ENCODE data around the gene ARID1B.

ARID1B gene

GRCh38 chr6:157174731-157175130 is 397.6 kb downstream of the ARID1B start:
- Histone ChIP-seq H3K4me2 (ENCODE audit: insufficient read depth, low read length) (no peak overlapping the region), H3K4me1 (ENCODE audit: insufficient read depth, low read length) (no peaks in the 10 kb centered on the region), H3K9ac (ENCODE audit: low read depth, low read length) (no peak overlapping the region), H3K36me3 (ENCODE audit: insufficient read depth, low read length) (peaks cover 18% of the 10 kb centered on the region), H4K20me1 (ENCODE audit: insufficient read depth, low read length) (no peaks in the 10 kb centered on the region; the same call in 1 of the 2 replicates), H3K27ac (ENCODE audit: low read length) (no peak overlapping the region), H2AFZ (ENCODE audit: low read depth, low read length) (no peak overlapping the region), H3K79me2 (ENCODE audit: insufficient read depth, low read length) (no peaks in the 10 kb centered on the region), H3K27me3 (ENCODE audit: insufficient read depth, low read length, poor library complexity) (no peaks in the 10 kb centered on the region), H3K4me3 (ENCODE audit: low read depth in 1 of 2, low read length in 2 of 2) (no peak overlapping the region), H3K9me3 (ENCODE audit: insufficient read depth, low read length, severe bottlenecking) (no peaks in the 10 kb centered on the region)
- no peak for TF ChIP-seq EZH2 (IDR thresholded peaks at IDR 0.05; ENCODE audit: borderline replicate concordance, low read depth, low read length, severe bottlenecking)
- no peak for TF ChIP-seq CTCF (IDR thresholded peaks at IDR 0.05; ENCODE audit: borderline replicate concordance, extremely low read depth, low read length, poor library complexity, severe bottlenecking)
- DNase-seq = no peak
- no peak for ATAC-seq (ENCODE audit: insufficient read depth, low read depth)

GRCh38 chr6:157177731-157178336 is 400.7 kb downstream of the ARID1B start:
- Histone ChIP-seq H4K20me1 (ENCODE audit: insufficient read depth, low read length) (0 out of 2 replicates have a peak, but pooled peaks cover 5% of the 10 kb centered on the region), H3K4me1 (ENCODE audit: insufficient read depth, low read length) (no peaks in the 10 kb centered on the region), H3K27me3 (ENCODE audit: insufficient read depth, low read length, poor library complexity) (no peaks in the 10 kb centered on the region), H3K36me3 (ENCODE audit: insufficient read depth, low read length) (peaks cover 39% of the 10 kb centered on the region), H3K9me3 (ENCODE audit: insufficient read depth, low read length, severe bottlenecking) (no peaks in the 10 kb centered on the region), H3K4me3 (ENCODE audit: low read depth in 1 of 2, low read length in 2 of 2) (no peak overlapping the region), H3K27ac (ENCODE audit: low read length) (no peak overlapping the region), H3K9ac (ENCODE audit: low read depth, low read length) (no peak overlapping the region), H3K4me2 (ENCODE audit: insufficient read depth, low read length) (no peak overlapping the region), H3K79me2 (ENCODE audit: insufficient read depth, low read length) (no peaks in the 10 kb centered on the region), H2AFZ (ENCODE audit: low read depth, low read length) (no peak overlapping the region)
- TF ChIP-seq CTCF (IDR thresholded peaks at IDR 0.05; ENCODE audit: borderline replicate concordance, extremely low read depth, low read length, poor library complexity, severe bottlenecking) = no peak
- TF ChIP-seq EZH2 (IDR thresholded peaks at IDR 0.05; ENCODE audit: borderline replicate concordance, low read depth, low read length, severe bottlenecking) = no peak
- ATAC-seq (ENCODE audit: insufficient read depth, low read depth) (no peak), DNase-seq (no peak)

- no peak for TF ChIP-seq EZH2 (IDR thresholded peaks at IDR 0.05; ENCODE audit: borderline replicate concordance, low read depth, low read length, severe bottlenecking)
- TF ChIP-seq CTCF (IDR thresholded peaks at IDR 0.05; ENCODE audit: borderline replicate concordance, extremely low read depth, low read length, poor library complexity, severe bottlenecking) = no peak
- 0 out of 2 replicates have a peak, but pooled peaks cover 5% of the 10 kb centered on the region for H4K20me1 ChIP-seq (ENCODE audit: insufficient read depth, low read length)
- H3K9me3 ChIP-seq (ENCODE audit: insufficient read depth, low read length, severe bottlenecking) = no peaks in the 10 kb centered on the region
- H3K4me1 ChIP-seq (ENCODE audit: insufficient read depth, low read length) = no peaks in the 10 kb centered on the region
- H3K36me3 ChIP-seq (ENCODE audit: insufficient read depth, low read length) = peaks cover 58% of the 10 kb centered on the region
- no peak overlapping the region for H3K9ac ChIP-seq (ENCODE audit: low read depth, low read length)
- no peaks in the 10 kb centered on the region for H3K79me2 ChIP-seq (ENCODE audit: insufficient read depth, low read length)
- no peak overlapping the region for H3K27ac ChIP-seq (ENCODE audit: low read length)
- DNase-seq = no peak
- ATAC-seq (ENCODE audit: insufficient read depth, low read depth) = no peak
- H3K4me2 ChIP-seq (ENCODE audit: insufficient read depth, low read length) = no peak overlapping the region
- no peaks in the 10 kb centered on the region for H3K27me3 ChIP-seq (ENCODE audit: insufficient read depth, low read length, poor library complexity)
- H3K4me3 ChIP-seq (ENCODE audit: low read depth in 1 of 2, low read length in 2 of 2) = no peak overlapping the region
- H2AFZ ChIP-seq (ENCODE audit: low read depth, low read length) = no peak overlapping the region
These were observed 404.5 kb downstream of the ARID1B start for GRCh38 chr6:157181649-157182048.

Data from DND-41 (cell line).